HG03571 (cell line): Measurements from ENCODE around the gene RUFY4.

Experiments used
- ATAC-seq: cut with Tn5 transposase; IDR thresholded peaks from one replicate; pipeline ENCODE4 v1.9.1; 2021; ENCODE audit not compliant: unreplicated experiment

The RUFY4 gene, protein sequence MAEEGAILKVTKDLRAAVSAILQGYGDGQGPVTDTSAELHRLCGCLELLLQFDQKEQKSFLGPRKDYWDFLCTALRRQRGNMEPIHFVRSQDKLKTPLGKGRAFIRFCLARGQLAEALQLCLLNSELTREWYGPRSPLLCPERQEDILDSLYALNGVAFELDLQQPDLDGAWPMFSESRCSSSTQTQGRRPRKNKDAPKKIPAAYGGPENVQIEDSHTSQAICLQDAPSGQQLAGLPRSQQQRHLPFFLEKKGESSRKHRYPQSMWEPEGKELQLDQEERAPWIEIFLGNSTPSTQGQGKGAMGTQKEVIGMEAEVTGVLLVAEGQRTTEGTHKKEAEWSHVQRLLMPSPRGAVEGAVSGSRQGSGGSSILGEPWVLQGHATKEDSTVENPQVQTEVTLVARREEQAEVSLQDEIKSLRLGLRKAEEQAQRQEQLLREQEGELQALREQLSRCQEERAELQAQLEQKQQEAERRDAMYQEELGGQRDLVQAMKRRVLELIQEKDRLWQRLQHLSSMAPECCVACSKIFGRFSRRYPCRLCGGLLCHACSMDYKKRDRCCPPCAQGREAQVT

DNA sequence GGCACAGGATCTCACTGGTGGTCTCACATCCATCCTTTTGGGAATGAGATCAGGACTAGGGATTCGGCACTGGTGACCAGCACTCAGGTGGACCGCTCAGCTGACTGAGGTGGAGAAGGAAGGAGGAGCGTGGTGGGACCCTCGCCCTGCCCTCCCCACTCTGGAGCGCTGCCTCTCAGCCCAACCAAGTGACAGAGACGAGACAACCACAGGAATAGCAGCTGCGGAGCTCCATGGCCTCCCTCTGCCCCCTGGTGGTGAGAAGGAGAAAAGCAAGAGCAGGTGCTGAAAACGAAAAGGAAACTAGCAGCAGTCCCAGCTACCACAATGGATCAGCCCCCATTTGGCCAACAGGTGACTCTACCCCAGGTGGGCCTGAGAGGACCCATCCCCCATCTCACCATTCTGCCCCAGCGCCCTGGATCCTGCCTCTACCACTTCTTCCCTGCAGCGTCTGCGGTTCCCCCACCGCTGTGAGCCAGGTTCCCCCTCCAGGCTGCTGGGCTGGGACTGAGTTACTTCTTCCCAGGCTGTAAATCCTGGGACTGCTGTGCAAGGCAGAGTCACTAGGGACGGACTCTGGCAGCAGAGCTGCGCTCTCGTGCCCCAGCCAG lies at the start of gene RUFY4:
Gene RUFY4, plus strand, starts transcription at position 533 of the 614 bp plus-strand sequence. CDS start 1,353 bp downstream, outside the sequence.
- ATAC-seq = peak; percentile 93

DNA sequence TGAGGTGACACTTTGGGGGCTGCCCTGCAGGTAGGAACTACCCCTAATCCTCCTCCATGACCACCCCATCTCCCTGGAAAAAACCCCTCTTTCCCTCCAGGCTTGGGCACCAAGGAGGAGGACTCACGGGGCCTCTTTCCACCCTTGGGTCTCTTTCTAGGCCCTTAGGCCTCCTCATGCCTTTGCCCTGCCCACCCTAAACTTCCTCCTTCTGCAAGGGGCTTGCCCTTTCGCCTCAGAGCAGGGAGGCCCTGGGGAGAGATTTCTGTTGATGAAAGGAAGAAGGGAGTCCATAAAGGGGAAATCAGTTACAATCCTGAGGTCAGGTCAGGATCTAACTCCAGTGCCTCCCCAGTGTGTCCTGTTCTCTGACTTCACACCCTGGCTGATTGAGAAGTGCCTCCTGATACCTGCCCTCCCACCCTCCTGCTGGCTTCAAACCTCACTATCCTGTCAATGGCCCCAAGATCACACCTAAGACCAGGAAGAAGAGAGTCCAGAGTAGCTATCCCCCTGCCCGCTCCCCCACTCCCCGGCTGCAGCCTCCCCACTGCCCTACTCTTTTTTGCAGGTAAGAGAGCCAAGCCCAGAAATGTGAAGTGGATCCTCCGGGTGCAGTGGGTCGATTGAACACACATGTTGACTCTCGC lies 49.5 kb upstream of the RUFY4 start:
- ATAC-seq = no peak

DNA sequence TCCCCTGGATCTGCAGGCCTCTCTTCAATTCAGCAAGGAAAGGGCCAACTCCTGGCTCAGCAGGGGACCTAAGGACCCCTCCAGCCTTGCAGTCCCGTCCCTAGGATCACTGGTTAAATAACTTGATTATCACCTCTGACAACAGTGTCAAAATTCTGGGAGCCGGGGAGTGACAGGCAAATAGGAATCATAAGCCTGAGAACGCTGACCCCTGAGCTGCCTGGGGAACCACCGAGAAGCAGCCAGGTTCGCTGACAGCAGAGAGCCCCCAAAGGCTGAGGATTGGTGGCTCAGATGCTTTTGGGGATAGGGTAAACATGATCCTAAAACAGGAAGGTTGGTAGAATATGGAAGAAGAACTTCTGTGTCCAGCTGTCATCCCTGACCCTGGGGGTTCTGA lies 48.8 kb upstream of the RUFY4 start:
- no peak for ATAC-seq

GRCh38 chr2:218020966-218021535 lies 48.0 kb upstream of the RUFY4 start:
- ATAC-seq = no peak

GRCh38 chr2:218021536-218022071 lies 47.4 kb upstream of the RUFY4 start:
- no peak for ATAC-seq

DNA sequence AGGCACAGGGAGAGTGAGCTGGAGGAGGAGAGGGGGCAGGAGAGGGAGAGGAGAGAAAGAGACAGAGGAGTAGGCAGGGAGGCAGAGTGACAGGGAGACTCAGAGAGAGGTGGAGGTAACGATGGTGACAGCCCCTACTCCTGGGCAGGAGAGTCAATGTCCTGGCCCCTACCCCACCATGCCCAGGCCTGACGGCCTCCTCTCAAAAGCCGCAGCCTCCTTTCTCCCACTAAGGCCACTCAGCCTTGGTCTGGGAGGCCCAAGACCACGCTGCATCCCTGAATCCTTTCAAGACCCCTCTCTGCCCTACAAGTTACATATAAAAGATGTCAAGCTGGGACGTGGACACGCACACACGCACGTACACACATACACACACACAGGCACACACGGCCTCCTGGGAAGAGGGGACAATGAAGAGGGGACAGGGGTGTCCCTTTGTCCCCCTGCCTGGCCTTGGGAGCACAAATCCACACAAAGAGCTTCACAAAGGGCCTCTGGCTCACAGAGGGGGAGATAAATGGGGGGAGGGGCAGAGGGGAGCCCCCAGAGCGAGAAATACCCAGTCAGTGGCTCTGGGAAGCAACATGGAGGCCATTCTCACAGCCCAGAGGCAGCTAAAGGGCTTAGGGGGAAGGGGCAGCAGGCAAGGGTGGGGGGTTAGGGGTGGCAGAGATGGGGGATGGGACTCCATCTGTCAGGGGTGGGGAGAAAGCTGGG lies 46.8 kb upstream of the RUFY4 start:
- ATAC-seq = no peak

GRCh38 chr2:218022851-218023530 lies 46.1 kb upstream of the RUFY4 start:
- no peak for ATAC-seq

GRCh38 chr2:218023636-218024035 lies 45.4 kb upstream of the RUFY4 start:
- no peak for ATAC-seq

DNA sequence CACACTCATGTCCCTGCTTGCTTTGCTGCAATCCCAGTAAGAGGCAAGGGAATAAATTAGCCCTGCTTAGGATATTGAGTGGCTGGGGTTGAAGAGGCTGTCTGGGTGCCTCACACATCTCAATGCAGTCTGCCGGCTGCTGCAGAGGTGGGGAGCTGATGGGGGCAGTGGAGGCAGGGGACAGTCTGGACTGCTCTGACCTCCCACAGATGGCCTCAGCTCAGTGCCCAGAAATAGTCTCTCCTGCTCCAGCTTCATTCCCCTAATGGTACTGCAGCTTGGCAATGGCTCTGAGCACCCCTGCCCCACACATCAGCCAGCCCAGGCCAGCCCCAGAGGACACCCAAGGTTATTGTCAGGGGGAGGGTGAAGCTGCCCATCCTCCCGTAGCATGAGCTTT lies 44.7 kb upstream of the RUFY4 start:
- ATAC-seq = no peak

DNA sequence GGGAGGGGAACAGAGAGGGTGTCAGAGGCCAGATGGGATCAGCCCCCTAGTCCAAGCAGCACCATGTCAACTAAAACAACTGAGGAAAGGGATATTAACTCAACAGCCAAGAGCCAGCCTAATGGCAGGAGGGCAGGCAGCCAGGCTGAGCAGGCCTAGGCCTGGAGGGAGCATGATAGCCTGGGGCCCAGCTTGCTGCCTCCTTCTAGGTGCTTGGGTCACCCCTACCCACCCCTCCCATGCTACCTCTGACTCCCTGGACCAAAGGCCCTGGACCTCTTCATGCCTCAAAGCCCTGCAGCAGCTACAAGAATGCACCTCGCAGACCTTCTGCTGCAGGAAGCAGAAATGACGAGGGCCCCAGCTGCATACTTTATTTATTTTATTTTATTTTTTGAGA lies 44.2 kb upstream of the RUFY4 start:
- ATAC-seq = no peak

- ATAC-seq = no peak
These were observed 42.8 kb upstream of the RUFY4 start for GRCh38 chr2:218026244-218026643.

GRCh38 chr2:218026676-218027425 lies 42.2 kb upstream of the RUFY4 start:
- no peak for ATAC-seq

GRCh38 chr2:218027426-218028188 lies 41.4 kb upstream of the RUFY4 start:
- no peak for ATAC-seq

DNA sequence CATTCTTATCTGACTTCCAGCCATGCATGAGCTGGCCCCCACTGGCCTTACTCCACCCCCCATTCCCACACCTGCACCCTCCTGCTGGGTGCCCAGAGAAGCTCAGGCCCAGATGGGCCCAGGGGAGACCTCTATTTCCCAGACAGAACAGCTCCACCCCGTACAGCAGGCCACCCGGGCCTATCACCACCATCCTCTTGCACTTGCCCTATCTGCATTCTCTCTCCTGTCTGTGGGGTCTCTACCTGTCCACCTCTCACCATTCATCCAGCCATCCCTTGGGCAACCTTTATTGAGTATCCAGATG lies 40.9 kb upstream of the RUFY4 start:
- no peak for ATAC-seq

DNA sequence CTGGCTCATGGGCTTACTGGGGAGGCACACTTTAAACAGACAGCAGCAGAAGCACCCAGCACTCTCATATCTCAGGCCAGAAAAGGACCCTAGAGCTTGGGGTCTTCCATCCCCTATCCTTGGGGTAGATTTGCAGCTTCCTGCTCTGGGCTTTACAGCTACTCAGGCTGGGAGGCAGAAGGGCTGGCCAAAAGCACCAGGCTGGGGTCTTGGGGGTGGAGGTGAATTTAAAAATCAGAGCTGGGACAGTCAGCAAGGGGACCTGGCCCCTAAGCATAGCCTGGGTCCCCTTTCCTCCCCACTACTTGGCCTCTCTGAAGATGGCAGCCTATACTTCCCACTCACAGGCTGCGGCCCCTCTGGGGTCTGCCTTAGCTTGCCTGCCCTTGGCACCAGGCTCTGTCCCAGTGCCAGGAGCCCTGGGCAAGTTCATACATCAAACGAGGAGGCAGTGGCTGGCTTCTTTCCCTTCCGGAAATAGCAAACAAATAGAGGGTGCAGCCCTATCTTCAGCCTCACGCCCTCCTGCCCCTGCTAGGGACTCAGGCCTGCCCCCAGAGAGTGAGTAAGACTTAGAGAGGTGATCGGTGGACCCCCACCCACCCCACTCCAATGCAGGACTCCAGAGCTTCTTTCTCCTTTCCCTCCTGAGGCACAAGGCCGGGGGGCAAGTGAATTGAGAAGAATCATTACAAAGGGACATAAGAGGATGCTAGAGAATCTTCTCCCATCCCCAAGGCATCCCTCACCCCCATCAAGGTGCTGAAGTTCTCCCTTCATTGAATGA lies 40.3 kb upstream of the RUFY4 start:
- ATAC-seq = no peak

- no peak for ATAC-seq
These were observed 39.4 kb upstream of the RUFY4 start for GRCh38 chr2:218029366-218030360.
